ENCODE measurements around the gene CEP290.
A peak's percentile ranks its signal among the peaks of the same experiment; 100 is the strongest.

The CEP290 gene

GRCh38 chr12:88108021-88108420 is 33.9 kb downstream of the CEP290 start:
- no peak overlapping the region for H3K27ac ChIP-seq
- H3K4me3 ChIP-seq (ENCODE audit: low read depth, low read length) = no peak overlapping the region
- peaks cover 5% of the 10 kb centered on the region for H3K36me3 ChIP-seq (replicated peaks)
- no peak for TF ChIP-seq CTCF (IDR thresholded peaks at IDR 0.05; ENCODE audit: low read depth, low read length, missing control alignments)
- peak; percentile 8 for DNase-seq
- in situ Hi-C loops (cut with HindIII; ENCODE audit: low pct_ligation_motif_present, low sequenced_read_pairs) = no loop called here
- no peaks in the 10 kb centered on the region for H3K27me3 ChIP-seq (replicated peaks)

- H3K4me3 ChIP-seq (ENCODE audit: low read depth, low read length) = no peak overlapping the region
- DNase-seq = no peak
- no peaks in the 10 kb centered on the region for H3K27me3 ChIP-seq (replicated peaks)
- no peak for TF ChIP-seq CTCF (IDR thresholded peaks at IDR 0.05; ENCODE audit: low read depth, low read length, missing control alignments)
- H3K27ac ChIP-seq = no peak overlapping the region
- peaks cover 9% of the 10 kb centered on the region for H3K36me3 ChIP-seq (replicated peaks)
- in situ Hi-C loops (cut with HindIII; ENCODE audit: low pct_ligation_motif_present, low sequenced_read_pairs) = no loop called here
Measured at GRCh38 chr12:88093573-88093972, 48.3 kb downstream of the CEP290 start.

- no peak for DNase-seq
- Histone ChIP-seq H3K27ac (no peak overlapping the region), H3K27me3 (replicated peaks) (no peaks in the 10 kb centered on the region), H3K4me3 (ENCODE audit: low read depth, low read length) (no peak overlapping the region), H3K36me3 (replicated peaks) (peaks cover 9% of the 10 kb centered on the region)
- TF ChIP-seq CTCF (IDR thresholded peaks at IDR 0.05; ENCODE audit: low read depth, low read length, missing control alignments) = no peak
- in situ Hi-C loops (cut with HindIII; ENCODE audit: low pct_ligation_motif_present, low sequenced_read_pairs) = no loop called here
Measured at GRCh38 chr12:88092771-88093170, 49.1 kb downstream of the CEP290 start.

GRCh38 chr12:88084210-88084609 is 57.7 kb downstream of the CEP290 start:
- no peak overlapping the region for H3K4me3 ChIP-seq (ENCODE audit: low read depth, low read length)
- in situ Hi-C loops (cut with HindIII; ENCODE audit: low pct_ligation_motif_present, low sequenced_read_pairs) = no loop called here
- DNase-seq = no peak
- H3K27ac ChIP-seq = no peak overlapping the region
- H3K27me3 ChIP-seq (replicated peaks) = no peaks in the 10 kb centered on the region
- H3K36me3 ChIP-seq (replicated peaks) = peaks cover 12% of the 10 kb centered on the region
- no peak for TF ChIP-seq CTCF (IDR thresholded peaks at IDR 0.05; ENCODE audit: low read depth, low read length, missing control alignments)

GRCh38 chr12:88083634-88084033 is 58.3 kb downstream of the CEP290 start:
- no peak for DNase-seq
- in situ Hi-C loops (cut with HindIII; ENCODE audit: low pct_ligation_motif_present, low sequenced_read_pairs) = no loop called here
- Histone ChIP-seq H3K27me3 (replicated peaks) (no peaks in the 10 kb centered on the region), H3K4me3 (ENCODE audit: low read depth, low read length) (no peak overlapping the region), H3K27ac (no peak overlapping the region), H3K36me3 (replicated peaks) (peaks cover 7% of the 10 kb centered on the region)
- no peak for TF ChIP-seq CTCF (IDR thresholded peaks at IDR 0.05; ENCODE audit: low read depth, low read length, missing control alignments)

GRCh38 chr12:88081247-88081646 is 60.6 kb downstream of the CEP290 start:
- peaks cover 4% of the 10 kb centered on the region for H3K36me3 ChIP-seq (replicated peaks)
- in situ Hi-C loops (cut with HindIII; ENCODE audit: low pct_ligation_motif_present, low sequenced_read_pairs) = no loop called here
- TF ChIP-seq CTCF (IDR thresholded peaks at IDR 0.05; ENCODE audit: low read depth, low read length, missing control alignments) = no peak
- no peak for DNase-seq
- H3K4me3 ChIP-seq (ENCODE audit: low read depth, low read length) = no peak overlapping the region
- H3K27ac ChIP-seq = no peak overlapping the region
- no peaks in the 10 kb centered on the region for H3K27me3 ChIP-seq (replicated peaks)

Data from brain microvascular endothelial cell (primary cell).